WTC11 (cell line): ENCODE measurements around the gene TMEM259. TPM values are rescaled to one million over a fixed set of nuclear protein-coding genes. Genes with fewer than 3 reads are reported as not detected.
A peak's percentile ranks its signal among the peaks of the same experiment; 100 is the strongest.

Source experiments
- AFF4 ChIP-seq: sonication (generic); formaldehyde crosslinking; IDR thresholded peaks from 2 replicates; pipeline ENCODE4 v1.8.1; 2023; ENCODE audit warnings: mild to moderate bottlenecking, missing genetic modification reagents, borderline replicate concordance
- CBFB ChIP-seq: sonication (generic); formaldehyde crosslinking; IDR thresholded peaks from 2 replicates; pipeline ENCODE4 v1.8.1; 2022; ENCODE audit warnings: mild to moderate bottlenecking, low read depth, missing genetic modification reagents
- CREM ChIP-seq: sonication (generic); formaldehyde crosslinking; IDR thresholded peaks from 2 replicates; pipeline ENCODE4 v1.8.1; 2022; ENCODE audit warnings: mild to moderate bottlenecking, missing genetic modification reagents, moderate library complexity
- E2F1 ChIP-seq: sonication (generic); formaldehyde crosslinking; IDR thresholded peaks from 2 replicates; pipeline ENCODE4 v1.8.0; 2022; ENCODE audit warnings: mild to moderate bottlenecking, missing genetic modification reagents
- FOXJ3 ChIP-seq: sonication (generic); formaldehyde crosslinking; IDR thresholded peaks from 2 replicates; pipeline ENCODE4 v1.9.0; 2021; ENCODE audit warnings: missing genetic modification reagents, mild to moderate bottlenecking, borderline replicate concordance
- FOXK1 ChIP-seq: sonication (generic); formaldehyde crosslinking; IDR thresholded peaks from 2 replicates; pipeline ENCODE4 v1.8.0; 2022; ENCODE audit warnings: mild to moderate bottlenecking, moderate library complexity, missing genetic modification reagents
- GTF2I ChIP-seq: fragments of 250-450 bp; sonication (Bioruptor Pico); conservative IDR thresholded peaks from 2 replicates; pipeline ENCODE4 v1.4.0; 2021; ENCODE audit warnings: mild to moderate bottlenecking
- IRF1 ChIP-seq: sonication (generic); formaldehyde crosslinking; IDR thresholded peaks from 2 replicates; pipeline ENCODE4 v1.8.0; 2023; ENCODE audit warnings: missing genetic modification reagents
- NFYB ChIP-seq: sonication (generic); formaldehyde crosslinking; conservative IDR thresholded peaks from 2 replicates; pipeline ENCODE4 v1.8.0; 2022; ENCODE audit warnings: low read depth, missing genetic modification reagents
- NR3C1 ChIP-seq: sonication (generic); formaldehyde crosslinking; conservative IDR thresholded peaks from 2 replicates; pipeline ENCODE4 v1.8.1; 2023; ENCODE audit warnings: low read depth, mild to moderate bottlenecking, missing genetic modification reagents
- OVOL2 ChIP-seq: fragments of 250-450 bp; sonication (Bioruptor Pico); IDR thresholded peaks from 2 replicates; pipeline ENCODE4 v1.9.0; 2021; ENCODE audit warnings: mild to moderate bottlenecking, borderline replicate concordance
- PRRX2 ChIP-seq: fragments of 250-450 bp; sonication (Bioruptor Pico); IDR thresholded peaks from 2 replicates; pipeline ENCODE4 v1.8.0; 2021; ENCODE audit warnings: mild to moderate bottlenecking
- RELA ChIP-seq: sonication (generic); formaldehyde crosslinking; IDR thresholded peaks from 2 replicates; pipeline ENCODE4 v1.8.1; 2022; ENCODE audit warnings: missing genetic modification reagents, mild to moderate bottlenecking, borderline replicate concordance
- SMAD4 ChIP-seq: sonication (generic); formaldehyde crosslinking; IDR thresholded peaks from 2 replicates; pipeline ENCODE4 v1.8.0; 2022; ENCODE audit warnings: mild to moderate bottlenecking, missing genetic modification reagents
- TCF7 ChIP-seq: sonication (generic); formaldehyde crosslinking; IDR thresholded peaks from 2 replicates; pipeline ENCODE4 v1.8.0; 2022; ENCODE audit warnings: mild to moderate bottlenecking, low read depth, missing genetic modification reagents, moderate library complexity
- TEAD4 ChIP-seq: sonication (generic); formaldehyde crosslinking; IDR thresholded peaks from 2 replicates; pipeline ENCODE4 v1.8.0; 2022; ENCODE audit warnings: mild to moderate bottlenecking, missing genetic modification reagents
- ZNF121 ChIP-seq: sonication (generic); formaldehyde crosslinking; IDR thresholded peaks from 2 replicates; pipeline ENCODE4 v1.8.0; 2023; ENCODE audit warnings: missing genetic modification reagents
- ZNF396 ChIP-seq: fragments of 250-450 bp; sonication (Bioruptor Pico); IDR thresholded peaks from 2 replicates; pipeline ENCODE4 v1.8.0; 2021; ENCODE audit warnings: mild to moderate bottlenecking, moderate library complexity, borderline replicate concordance
- ZNF416 ChIP-seq: fragments of 250-450 bp; sonication (Bioruptor Pico); IDR thresholded peaks from 2 replicates; pipeline ENCODE4 v1.9.0; 2021; ENCODE audit warnings: mild to moderate bottlenecking, inconsistent platforms
- total RNA-seq: library from RNA; stranded (reverse); gene quantifications from 3 replicates; pipeline ENCODE4 v1.2.3, GENCODE V29; 2021
- TF ChIP-seq, protein P1 (sequence below): fragments of 200-600 bp; IDR thresholded peaks from 2 replicates; pipeline ENCODE4 v1.8.0; 2022; ENCODE audit warnings: antibody characterized with exemption
- TF ChIP-seq, protein P2 (sequence below): sonication (generic); formaldehyde crosslinking; IDR thresholded peaks from 2 replicates; pipeline ENCODE4 v1.8.1; 2022; ENCODE audit warnings: mild to moderate bottlenecking, moderate library complexity, missing genetic modification reagents
- TF ChIP-seq, protein P3 (sequence below): sonication (generic); formaldehyde crosslinking; IDR thresholded peaks from 2 replicates; pipeline ENCODE4 v1.8.0; 2022; ENCODE audit warnings: mild to moderate bottlenecking, missing genetic modification reagents
- TF ChIP-seq, protein P4 (sequence below): sonication (generic); formaldehyde crosslinking; IDR thresholded peaks from 2 replicates; pipeline ENCODE4 v1.8.1; 2022; ENCODE audit warnings: low read depth, mild to moderate bottlenecking, moderate library complexity, missing genetic modification reagents, borderline replicate concordance
- TF ChIP-seq, protein P5 (sequence below): fragments of 250-450 bp; sonication (Bioruptor Pico); IDR thresholded peaks from 2 replicates; pipeline ENCODE4 v1.9.0; 2021; ENCODE audit warnings: mild to moderate bottlenecking, borderline replicate concordance

The TMEM259 gene
- total RNA-seq, 1 experiment from 2014 or later: 202 TPM

GRCh38 chr19:1025960-1026782 is 5.2 kb upstream of the TMEM259 start, which contains the start of gene CNN2 (continued):
- no peak for TF ChIP-seq GTF2I (CRISPR knock-in tag)
- TF ChIP-seq ZNF416: no peak
- TF ChIP-seq E2F1 (CRISPR knock-in tag): no peak
- peak; percentile 70 for TF ChIP-seq NFYB (CRISPR knock-in tag)
- 0 out of 2 replicates have a peak, but pooled peaks have one; percentile 67 for TF ChIP-seq RELA
- TF ChIP-seq CREM (CRISPR knock-in tag): peak; percentile 45; the same call in 1 of the 2 replicates
- 0 out of 2 replicates have a peak, but pooled peaks have one; percentile 59 for TF ChIP-seq ZNF121
- TF ChIP-seq TCF7 (CRISPR knock-in tag): no peak
- TF ChIP-seq TEAD4 (CRISPR knock-in tag): no peak
- TF ChIP-seq PRRX2 (CRISPR knock-in tag): no peak
- no peak for TF ChIP-seq FOXK1 (CRISPR knock-in tag)
- TF ChIP-seq ZNF396 (CRISPR knock-in tag): no peak
- no peak for TF ChIP-seq IRF1
- TF ChIP-seq NR3C1: no peak
- no peak for TF ChIP-seq CBFB (CRISPR knock-in tag)
- TF ChIP-seq, protein P1, sequence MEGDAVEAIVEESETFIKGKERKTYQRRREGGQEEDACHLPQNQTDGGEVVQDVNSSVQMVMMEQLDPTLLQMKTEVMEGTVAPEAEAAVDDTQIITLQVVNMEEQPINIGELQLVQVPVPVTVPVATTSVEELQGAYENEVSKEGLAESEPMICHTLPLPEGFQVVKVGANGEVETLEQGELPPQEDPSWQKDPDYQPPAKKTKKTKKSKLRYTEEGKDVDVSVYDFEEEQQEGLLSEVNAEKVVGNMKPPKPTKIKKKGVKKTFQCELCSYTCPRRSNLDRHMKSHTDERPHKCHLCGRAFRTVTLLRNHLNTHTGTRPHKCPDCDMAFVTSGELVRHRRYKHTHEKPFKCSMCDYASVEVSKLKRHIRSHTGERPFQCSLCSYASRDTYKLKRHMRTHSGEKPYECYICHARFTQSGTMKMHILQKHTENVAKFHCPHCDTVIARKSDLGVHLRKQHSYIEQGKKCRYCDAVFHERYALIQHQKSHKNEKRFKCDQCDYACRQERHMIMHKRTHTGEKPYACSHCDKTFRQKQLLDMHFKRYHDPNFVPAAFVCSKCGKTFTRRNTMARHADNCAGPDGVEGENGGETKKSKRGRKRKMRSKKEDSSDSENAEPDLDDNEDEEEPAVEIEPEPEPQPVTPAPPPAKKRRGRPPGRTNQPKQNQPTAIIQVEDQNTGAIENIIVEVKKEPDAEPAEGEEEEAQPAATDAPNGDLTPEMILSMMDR: no peak
- TF ChIP-seq, protein P2, sequence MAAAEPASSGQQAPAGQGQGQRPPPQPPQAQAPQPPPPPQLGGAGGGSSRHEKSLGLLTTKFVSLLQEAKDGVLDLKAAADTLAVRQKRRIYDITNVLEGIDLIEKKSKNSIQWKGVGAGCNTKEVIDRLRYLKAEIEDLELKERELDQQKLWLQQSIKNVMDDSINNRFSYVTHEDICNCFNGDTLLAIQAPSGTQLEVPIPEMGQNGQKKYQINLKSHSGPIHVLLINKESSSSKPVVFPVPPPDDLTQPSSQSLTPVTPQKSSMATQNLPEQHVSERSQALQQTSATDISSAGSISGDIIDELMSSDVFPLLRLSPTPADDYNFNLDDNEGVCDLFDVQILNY (CRISPR knock-in tag): peak; percentile 40; the same call in 1 of the 2 replicates
- TF ChIP-seq OVOL2: no peak
- TF ChIP-seq, protein P3, sequence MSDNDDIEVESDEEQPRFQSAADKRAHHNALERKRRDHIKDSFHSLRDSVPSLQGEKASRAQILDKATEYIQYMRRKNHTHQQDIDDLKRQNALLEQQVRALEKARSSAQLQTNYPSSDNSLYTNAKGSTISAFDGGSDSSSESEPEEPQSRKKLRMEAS (CRISPR knock-in tag): no peak
- no peak for TF ChIP-seq AFF4 (CRISPR knock-in tag)
- TF ChIP-seq, protein P4, sequence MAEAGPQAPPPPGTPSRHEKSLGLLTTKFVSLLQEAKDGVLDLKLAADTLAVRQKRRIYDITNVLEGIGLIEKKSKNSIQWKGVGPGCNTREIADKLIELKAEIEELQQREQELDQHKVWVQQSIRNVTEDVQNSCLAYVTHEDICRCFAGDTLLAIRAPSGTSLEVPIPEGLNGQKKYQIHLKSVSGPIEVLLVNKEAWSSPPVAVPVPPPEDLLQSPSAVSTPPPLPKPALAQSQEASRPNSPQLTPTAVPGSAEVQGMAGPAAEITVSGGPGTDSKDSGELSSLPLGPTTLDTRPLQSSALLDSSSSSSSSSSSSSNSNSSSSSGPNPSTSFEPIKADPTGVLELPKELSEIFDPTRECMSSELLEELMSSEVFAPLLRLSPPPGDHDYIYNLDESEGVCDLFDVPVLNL: no peak
- TF ChIP-seq, protein P5, sequence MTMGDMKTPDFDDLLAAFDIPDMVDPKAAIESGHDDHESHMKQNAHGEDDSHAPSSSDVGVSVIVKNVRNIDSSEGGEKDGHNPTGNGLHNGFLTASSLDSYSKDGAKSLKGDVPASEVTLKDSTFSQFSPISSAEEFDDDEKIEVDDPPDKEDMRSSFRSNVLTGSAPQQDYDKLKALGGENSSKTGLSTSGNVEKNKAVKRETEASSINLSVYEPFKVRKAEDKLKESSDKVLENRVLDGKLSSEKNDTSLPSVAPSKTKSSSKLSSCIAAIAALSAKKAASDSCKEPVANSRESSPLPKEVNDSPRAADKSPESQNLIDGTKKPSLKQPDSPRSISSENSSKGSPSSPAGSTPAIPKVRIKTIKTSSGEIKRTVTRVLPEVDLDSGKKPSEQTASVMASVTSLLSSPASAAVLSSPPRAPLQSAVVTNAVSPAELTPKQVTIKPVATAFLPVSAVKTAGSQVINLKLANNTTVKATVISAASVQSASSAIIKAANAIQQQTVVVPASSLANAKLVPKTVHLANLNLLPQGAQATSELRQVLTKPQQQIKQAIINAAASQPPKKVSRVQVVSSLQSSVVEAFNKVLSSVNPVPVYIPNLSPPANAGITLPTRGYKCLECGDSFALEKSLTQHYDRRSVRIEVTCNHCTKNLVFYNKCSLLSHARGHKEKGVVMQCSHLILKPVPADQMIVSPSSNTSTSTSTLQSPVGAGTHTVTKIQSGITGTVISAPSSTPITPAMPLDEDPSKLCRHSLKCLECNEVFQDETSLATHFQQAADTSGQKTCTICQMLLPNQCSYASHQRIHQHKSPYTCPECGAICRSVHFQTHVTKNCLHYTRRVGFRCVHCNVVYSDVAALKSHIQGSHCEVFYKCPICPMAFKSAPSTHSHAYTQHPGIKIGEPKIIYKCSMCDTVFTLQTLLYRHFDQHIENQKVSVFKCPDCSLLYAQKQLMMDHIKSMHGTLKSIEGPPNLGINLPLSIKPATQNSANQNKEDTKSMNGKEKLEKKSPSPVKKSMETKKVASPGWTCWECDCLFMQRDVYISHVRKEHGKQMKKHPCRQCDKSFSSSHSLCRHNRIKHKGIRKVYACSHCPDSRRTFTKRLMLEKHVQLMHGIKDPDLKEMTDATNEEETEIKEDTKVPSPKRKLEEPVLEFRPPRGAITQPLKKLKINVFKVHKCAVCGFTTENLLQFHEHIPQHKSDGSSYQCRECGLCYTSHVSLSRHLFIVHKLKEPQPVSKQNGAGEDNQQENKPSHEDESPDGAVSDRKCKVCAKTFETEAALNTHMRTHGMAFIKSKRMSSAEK: no peak
- TF ChIP-seq SMAD4 (CRISPR knock-in tag): no peak
- TF ChIP-seq FOXJ3 (CRISPR knock-in tag): no peak
